ENCODE data around the gene KCNK16. TPM values are rescaled to one million over a fixed set of nuclear protein-coding genes. Genes with fewer than 3 reads are reported as not detected.

KCNK16 gene
- polyA plus RNA-seq, 3 donors: not detected

DNA sequence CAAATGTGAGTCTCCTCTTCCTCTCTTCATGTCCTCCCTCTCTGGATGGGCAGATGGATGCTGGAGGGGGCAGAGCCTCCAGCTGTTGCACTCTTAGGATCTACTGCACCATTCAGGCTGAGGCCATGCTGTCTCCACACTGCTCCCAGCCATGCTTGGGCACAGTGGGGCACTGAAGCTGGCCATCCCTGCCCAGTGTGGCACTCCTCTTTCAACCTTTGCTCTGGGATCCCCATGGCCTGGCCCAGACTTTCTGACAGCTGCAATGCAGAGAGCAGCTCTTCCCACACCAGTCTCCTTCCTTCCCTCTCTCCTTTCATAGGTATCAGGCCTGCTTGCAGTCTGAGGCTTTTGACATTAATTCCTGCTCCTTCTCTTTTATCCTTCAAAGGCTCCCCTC lies 17.6 kb downstream of the KCNK16 start:
- no peaks in the 10 kb centered on the region for H3K9me3 ChIP-seq (replicated peaks in 1 of 2; ENCODE audit: control insufficient read depth in 1 of 2, insufficient read depth in 1 of 2, low read length in 2 of 2)
- no peak for DNase-seq
- no peak overlapping the region for H2AFZ ChIP-seq (ENCODE audit: insufficient read depth, low read depth, low read length, poor library complexity, severe bottlenecking)
- no peak overlapping the region for H3K4me2 ChIP-seq (replicated peaks; ENCODE audit: extremely low read depth, low read length, poor library complexity, severe bottlenecking)
- H3K36me3 ChIP-seq (replicated peaks in 1 of 2; ENCODE audit: control insufficient read depth in 1 of 2, insufficient read depth in 2 of 2, low read length in 2 of 2): no peaks in the 10 kb centered on the region
- Mint-ChIP-seq H3K9me3 (peaks cover 0 to 8% (median 0%) of the 10 kb centered on the region in 7 donors), H3K4me3 (no peak overlapping the region), H3K4me1 (peaks cover 11% of the 10 kb centered on the region), H3K36me3 (no peaks in the 10 kb centered on the region), H3K27ac (peak overlapping the region in 1 of 7 donors; percentile 61), H3K27me3 (ENCODE audit: low read depth in 3 of 3) (peaks cover 4 to 8% (median 4%) of the 10 kb centered on the region in 3 donors)
- H3K4me1 ChIP-seq (ENCODE audit: control insufficient read depth in 1 of 2, insufficient read depth in 2 of 2, low read length in 2 of 2): peaks cover 0 to 7% of the 10 kb centered on the region in 2 donors
- no peak overlapping the region for H3K27ac ChIP-seq (ENCODE audit: low read depth in 1 of 2, low read length in 2 of 2)
- no peak for TF ChIP-seq CTCF (IDR thresholded peaks at IDR 0.05)
- H3K27me3 ChIP-seq (ENCODE audit: control insufficient read depth in 2 of 2, insufficient read depth in 2 of 2, low read length in 2 of 2): no peaks in the 10 kb centered on the region
- no peaks in the 10 kb centered on the region for H3K79me2 ChIP-seq (ENCODE audit: insufficient read depth, low read length)
- no peaks in the 10 kb centered on the region for H4K20me1 ChIP-seq (ENCODE audit: insufficient read depth, low read length)
- intact Hi-C loops (cut with micrococcal nuclease): loop anchor here in 1 of 2 donors (5.0 to 10.0 kb wide), 2 partner anchors 80 to 433 kb away; partner anchors contain the start of gene KCNK5
- H3K4me3 ChIP-seq (replicated peaks in 1 of 3; ENCODE audit: low read depth in 2 of 3, low read length in 3 of 3): no peak overlapping the region
- no peak overlapping the region for H3K9ac ChIP-seq (ENCODE audit: insufficient read depth, low read length, poor library complexity, severe bottlenecking)

DNA sequence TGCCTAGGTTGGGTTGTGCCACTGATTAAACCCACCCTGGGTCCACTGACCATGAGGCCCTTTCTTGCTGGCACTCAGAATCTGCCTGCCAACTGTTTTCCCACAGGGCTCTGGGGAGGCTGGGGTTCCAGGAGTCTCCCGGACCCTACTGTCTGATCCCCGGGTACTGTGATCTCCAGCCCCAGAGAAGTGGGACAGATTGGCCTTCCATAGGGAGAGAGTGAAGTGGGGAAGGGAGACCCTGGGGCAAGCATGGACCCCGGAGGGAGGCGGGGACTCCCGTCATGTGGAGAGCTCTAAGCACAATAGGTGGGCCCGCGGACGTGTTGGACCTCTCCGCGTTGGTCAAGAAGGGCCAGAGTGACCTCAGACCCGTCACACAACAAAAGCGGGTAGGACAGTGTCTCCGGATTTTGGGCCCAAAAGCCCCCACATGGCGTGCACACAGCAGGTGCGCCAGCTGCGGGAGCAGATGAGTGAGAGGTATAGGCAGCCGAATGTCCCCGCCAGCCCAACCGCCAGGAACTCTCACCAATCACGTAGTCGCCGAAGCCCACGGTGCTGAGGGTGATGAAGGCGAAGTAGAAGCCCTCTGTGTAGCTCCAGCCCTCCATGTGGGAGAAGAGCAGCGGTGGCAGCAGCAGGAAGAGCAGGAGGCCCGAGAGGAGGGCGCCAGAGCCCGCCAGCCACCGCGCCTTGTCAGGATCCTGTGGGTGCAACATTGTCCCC lies 18.9 kb downstream of the KCNK16 start:
- peak; percentile 42 for TF ChIP-seq CTCF (IDR thresholded peaks at IDR 0.05)
- Mint-ChIP-seq H3K36me3 (no peaks in the 10 kb centered on the region), H3K4me3 (no peak overlapping the region), H3K4me1 (peaks cover 11% of the 10 kb centered on the region), H3K27me3 (ENCODE audit: low read depth in 3 of 3) (peaks cover 4 to 8% (median 4%) of the 10 kb centered on the region in 3 donors), H3K27ac (no peak overlapping the region), H3K9me3 (peaks cover 0 to 8% (median 0%) of the 10 kb centered on the region in 7 donors)
- H3K4me3 ChIP-seq (replicated peaks in 1 of 3; ENCODE audit: low read depth in 2 of 3, low read length in 3 of 3): peak overlapping the region in 1 of 3 experiments; percentile 61
- H3K27me3 ChIP-seq (ENCODE audit: control insufficient read depth in 2 of 2, insufficient read depth in 2 of 2, low read length in 2 of 2): no peaks in the 10 kb centered on the region
- intact Hi-C loops (cut with micrococcal nuclease): loop anchor here (1.0 to 10.0 kb wide), 2 partner anchors 79 to 137 kb away; partner anchors contain the start of gene KCNK5 (in 1 of the 2)
- no peak overlapping the region for H3K9ac ChIP-seq (ENCODE audit: insufficient read depth, low read length, poor library complexity, severe bottlenecking)
- WGBS (ENCODE audit: insufficient coverage): 86% methylated on average over 24 of the region's 30 CpGs
- no peaks in the 10 kb centered on the region for H4K20me1 ChIP-seq (ENCODE audit: insufficient read depth, low read length)
- DNase-seq: no peak
- H2AFZ ChIP-seq (ENCODE audit: insufficient read depth, low read depth, low read length, poor library complexity, severe bottlenecking): no peak overlapping the region
- no peak overlapping the region for H3K27ac ChIP-seq (ENCODE audit: low read depth in 1 of 2, low read length in 2 of 2)
- H3K4me2 ChIP-seq (replicated peaks; ENCODE audit: extremely low read depth, low read length, poor library complexity, severe bottlenecking): peak overlapping the region; percentile 69
- H3K79me2 ChIP-seq (ENCODE audit: insufficient read depth, low read length): no peaks in the 10 kb centered on the region
- H3K4me1 ChIP-seq (ENCODE audit: control insufficient read depth in 1 of 2, insufficient read depth in 2 of 2, low read length in 2 of 2): peaks cover 0 to 7% of the 10 kb centered on the region in 2 donors
- no peaks in the 10 kb centered on the region for H3K36me3 ChIP-seq (replicated peaks in 1 of 2; ENCODE audit: control insufficient read depth in 1 of 2, insufficient read depth in 2 of 2, low read length in 2 of 2)
- H3K9me3 ChIP-seq (replicated peaks in 1 of 2; ENCODE audit: control insufficient read depth in 1 of 2, insufficient read depth in 1 of 2, low read length in 2 of 2): no peaks in the 10 kb centered on the region
